Activated CD4-positive, alpha-beta T cell treated with anti-CD3 and anti-CD28 coated beads, Interleukin-10, Interleukin-2, amounts not matched to agents 100 ng/mL and 50 ng/mL, durations not matched to agents 16 hours and 8 hours (primary cell): ENCODE measurements around the gene BAIAP3.
"Not testable (repeated sequence)": the region's sequence is repeated elsewhere in the genome, so short reads cannot be mapped to it uniquely, and the experiment has no call there.

Source experiments
- DNase-seq: peaks from one replicate; pipeline ENCODE4 v3.0.0-alpha.2; 2020

BAIAP3 gene

GRCh38 chr16:1317479-1318267 lies 15.8 kb upstream of the BAIAP3 start:
- no peak for DNase-seq

GRCh38 chr16:1318268-1318545 lies 15.2 kb upstream of the BAIAP3 start:
- DNase-seq = no peak

- no peak for DNase-seq
Measured at GRCh38 chr16:1319041-1319440, 14.4 kb upstream of the BAIAP3 start.

DNA sequence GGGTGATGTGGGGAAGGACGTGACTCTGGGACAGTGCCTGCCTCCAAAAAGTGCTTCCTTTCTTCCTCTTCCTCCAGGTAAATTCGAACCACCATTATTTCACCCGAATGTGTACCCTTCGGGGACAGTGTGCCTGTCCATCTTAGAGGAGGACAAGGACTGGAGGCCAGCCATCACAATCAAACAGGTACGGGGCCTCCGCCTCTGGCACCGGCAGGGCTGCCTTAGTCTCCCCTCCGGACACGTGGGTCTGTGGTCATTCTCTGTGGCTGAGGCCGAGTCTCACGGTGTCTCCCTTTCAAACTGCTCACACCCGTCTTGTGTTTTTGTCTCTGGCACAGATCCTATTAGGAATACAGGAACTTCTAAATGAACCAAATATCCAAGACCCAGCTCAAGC lies 13.3 kb upstream of the BAIAP3 start:
- no peak for DNase-seq

DNA sequence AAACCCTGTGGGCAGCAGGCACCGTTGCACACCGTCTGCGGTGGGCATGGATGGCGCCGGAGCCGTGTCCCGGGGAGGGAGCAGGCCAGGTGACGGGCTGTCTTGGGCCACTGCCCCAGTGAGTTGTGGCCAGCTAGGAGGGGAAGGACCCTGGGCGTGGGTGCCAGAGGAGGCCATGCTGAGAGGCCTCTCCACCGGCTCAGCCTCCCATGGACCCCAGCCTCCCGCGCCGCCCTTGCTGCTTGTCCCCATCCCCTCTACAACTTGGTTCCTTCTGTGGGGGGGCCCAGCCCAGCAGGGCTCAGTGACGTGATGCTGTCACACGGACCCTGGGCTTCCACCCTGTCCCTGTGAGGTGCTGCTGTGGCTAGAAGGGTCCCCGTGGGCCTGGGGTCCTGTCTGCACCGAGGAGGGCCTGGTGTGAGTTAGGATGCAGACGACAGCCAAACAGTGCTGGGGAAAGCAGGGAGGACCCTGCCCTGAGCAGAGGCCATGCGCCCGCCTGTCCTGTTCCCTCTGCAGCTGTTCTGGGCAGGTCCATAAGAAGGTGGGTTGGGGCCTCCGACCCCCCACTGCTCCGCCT lies 12.7 kb upstream of the BAIAP3 start:
- no peak for DNase-seq

DNA sequence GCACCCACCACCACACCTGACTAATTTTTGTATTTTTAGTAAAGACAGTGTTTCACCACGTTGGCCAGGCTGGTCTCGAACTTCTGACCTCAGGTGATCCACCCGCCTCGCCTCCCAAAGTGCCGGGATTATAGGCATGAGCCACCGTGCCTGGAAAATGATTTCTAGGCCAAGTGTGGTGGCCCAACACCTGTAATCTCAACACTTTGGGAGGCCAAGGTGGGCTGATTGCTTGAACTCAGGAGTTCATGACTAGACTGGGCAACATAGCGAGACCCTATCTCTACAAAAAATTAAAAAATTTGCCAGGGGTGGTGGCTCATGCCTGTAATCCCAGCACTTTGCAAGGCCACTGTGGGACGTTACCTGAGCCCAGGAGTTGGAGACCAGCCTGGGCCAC lies 11.0 kb upstream of the BAIAP3 start:
- no peak for DNase-seq

DNA sequence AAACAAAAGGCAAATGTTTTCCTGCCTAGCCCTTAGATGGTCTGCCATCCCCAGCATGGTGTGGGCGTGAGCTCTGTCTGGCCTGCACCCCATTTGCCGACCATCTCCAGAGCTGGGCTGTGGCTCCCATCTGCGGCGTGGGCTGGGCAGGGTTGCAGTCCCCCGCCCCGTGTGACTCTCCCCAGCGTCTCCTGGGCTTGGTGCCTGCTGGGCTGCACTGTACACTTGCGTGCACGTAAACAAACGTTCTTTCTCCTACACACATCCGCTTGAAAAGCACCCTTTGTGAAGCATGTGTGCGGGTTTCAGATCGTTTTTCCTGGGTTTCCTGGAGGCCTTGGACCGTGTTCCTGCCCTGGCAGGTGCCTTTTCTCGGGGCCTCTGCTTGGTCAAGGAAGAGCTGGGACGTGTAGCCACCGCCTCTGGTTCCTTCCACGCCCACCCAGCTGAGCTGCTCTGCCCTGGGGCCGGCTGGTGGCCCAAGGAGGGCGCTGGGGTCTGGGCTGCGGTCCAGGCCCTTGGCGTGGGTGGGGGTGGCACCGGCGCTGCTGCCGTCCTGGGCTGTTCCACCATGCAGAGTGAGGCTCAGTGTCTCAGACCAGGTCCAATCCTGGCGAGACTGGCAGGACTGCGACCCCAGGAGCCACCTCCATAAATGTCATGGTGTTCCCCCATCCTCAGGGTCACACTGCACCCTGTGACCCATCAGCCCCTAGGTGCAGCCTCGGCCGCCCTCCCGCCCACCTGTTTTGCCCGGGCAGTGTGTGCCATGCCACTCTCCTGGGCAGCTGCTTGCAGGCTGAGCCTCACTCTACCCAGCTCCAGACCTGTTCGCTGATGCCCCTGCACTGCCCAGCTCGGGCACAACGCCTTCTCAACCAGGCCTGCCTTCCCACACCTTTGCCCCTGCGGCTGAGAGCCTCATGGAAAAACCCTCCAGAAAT lies 9.9 kb upstream of the BAIAP3 start:
- no peak for DNase-seq

DNA sequence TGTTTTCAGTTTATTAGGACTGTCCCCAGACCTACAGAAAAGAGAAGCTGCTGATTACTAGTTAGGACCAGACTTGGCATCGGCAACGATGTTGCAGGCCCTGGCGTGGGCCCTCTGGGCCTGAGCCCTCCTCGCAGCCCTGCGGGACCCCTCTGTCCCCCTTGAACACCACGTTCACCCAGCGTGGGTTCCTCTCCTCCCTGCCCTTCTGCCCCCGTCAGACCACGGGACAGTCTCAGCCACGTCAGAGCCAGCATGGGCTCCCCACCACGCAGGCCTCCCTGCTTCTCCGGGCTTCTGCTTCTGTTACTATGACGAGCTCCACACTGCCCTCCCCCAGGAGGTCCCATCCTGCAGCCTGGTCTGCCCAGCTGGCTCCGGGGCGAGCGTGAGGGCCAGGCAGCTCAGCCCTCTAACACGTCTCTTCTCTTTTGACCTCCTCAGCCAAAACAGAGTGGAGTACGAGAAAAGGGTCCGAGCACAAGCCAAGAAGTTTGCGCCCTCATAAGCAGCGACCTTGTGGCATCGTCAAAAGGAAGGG lies 9.1 kb upstream of the BAIAP3 start:
- no peak for DNase-seq

GRCh38 chr16:1325261-1325660 lies 8.2 kb upstream of the BAIAP3 start:
- DNase-seq = no peak

DNA sequence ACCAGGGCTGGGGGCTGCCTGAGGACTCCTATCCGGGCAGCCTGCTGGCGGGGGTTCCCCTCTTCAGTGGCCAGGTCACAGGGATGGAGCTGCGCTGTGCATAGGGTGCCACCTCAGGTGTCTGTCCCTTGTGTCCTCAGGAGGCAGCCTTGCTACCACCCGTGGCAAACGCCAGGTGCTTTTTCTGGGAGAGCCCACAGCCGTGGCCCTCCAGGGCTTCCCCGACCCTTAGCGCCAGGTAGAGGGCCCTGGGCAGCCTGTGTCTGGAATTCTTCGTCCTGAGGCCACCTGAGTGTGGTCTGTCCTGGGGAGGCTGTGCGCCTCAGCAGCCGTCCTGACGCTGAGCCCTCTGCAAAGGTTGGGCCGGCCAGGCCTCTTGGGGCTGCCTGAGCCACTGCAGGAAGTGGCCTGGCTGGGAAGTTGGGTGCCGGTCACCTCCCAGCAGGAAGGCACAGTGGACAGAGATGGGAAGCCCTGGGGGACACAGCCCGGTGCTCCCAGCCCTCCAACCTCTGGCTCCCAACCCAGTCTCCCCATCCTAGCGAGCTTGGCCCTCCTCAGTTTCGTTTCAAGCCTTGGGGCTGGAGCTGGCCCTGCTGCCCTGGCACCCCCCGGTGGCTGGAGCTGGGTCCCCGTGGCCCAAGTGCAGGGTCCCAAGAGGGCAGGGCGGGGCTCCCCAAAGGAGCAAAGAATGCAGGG lies 7.6 kb upstream of the BAIAP3 start:
- no peak for DNase-seq

GRCh38 chr16:1326391-1326790 lies 7.1 kb upstream of the BAIAP3 start:
- DNase-seq = no peak

DNA sequence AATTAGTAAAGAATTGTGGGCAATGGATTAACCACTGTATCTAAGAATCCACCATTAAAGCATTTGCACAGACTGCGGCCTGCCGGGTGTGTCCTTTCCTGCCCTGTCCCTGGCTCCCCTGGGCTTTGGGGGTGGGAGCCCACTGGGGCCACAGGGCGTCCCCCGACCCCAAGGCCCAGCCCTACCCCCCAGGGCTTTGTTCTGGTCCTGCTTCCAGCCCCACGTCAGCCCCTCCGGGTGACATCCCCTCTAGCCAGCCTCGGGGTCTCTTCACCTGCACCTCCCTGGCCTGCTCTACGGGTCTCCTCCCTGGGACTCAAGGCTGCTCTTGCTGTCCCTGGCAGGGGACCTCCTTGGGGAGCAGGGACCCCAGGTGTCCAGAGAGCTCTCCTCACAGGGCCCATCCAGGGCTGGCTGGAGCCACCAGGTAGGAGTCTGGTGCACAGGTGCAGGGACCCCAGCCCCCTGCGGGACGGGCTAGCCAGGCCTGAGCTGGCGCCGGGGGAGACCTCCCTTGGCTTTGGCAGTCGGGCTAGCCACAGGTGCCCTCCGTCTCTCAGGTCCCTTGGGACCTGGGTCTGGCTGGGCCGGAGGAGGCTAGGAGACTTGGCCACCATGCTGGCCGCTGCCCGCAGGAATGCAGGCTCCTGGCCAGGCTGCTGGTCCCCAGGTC lies 6.4 kb upstream of the BAIAP3 start:
- DNase-seq = no peak

DNA sequence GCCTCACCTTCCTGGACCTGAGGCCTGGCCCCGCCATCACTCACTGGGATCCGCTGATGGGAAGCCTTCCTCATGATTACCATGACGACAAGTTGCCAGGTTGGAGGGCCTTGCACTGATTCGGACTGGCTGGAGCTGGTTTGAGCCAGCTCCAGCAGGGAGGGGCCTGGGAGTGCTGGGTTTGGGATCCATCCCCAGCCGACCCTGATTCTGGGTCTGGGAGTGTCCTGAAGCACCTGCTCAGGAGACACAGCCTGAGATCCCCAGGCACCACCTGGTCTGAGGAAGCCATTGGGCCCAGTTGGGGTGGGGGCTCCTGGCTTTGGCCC lies 5.9 kb upstream of the BAIAP3 start:
- DNase-seq = no peak

DNA sequence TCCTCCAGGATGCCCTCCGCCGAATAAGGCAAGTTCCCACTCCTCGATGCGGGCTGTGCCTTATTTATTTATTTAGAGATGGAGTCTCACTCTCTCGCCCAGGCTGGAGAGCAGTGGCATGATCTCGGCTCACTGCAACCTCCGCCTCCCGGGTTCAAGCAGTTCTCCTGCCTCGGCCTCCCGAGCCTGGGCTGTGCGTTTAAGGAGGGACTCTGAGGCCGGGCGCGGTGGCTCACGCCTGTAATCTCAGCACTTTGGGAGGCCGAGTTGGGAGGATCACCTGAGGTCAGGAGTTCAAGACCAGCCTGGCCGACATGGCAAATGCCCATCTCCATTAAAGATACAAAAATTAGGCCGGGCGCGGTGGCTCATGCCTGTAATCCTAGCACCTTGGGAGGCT lies 5.3 kb upstream of the BAIAP3 start:
- DNase-seq = not testable (repeated sequence)

GRCh38 chr16:1328961-1329360 lies 4.5 kb upstream of the BAIAP3 start:
- DNase-seq = not testable (repeated sequence)

DNA sequence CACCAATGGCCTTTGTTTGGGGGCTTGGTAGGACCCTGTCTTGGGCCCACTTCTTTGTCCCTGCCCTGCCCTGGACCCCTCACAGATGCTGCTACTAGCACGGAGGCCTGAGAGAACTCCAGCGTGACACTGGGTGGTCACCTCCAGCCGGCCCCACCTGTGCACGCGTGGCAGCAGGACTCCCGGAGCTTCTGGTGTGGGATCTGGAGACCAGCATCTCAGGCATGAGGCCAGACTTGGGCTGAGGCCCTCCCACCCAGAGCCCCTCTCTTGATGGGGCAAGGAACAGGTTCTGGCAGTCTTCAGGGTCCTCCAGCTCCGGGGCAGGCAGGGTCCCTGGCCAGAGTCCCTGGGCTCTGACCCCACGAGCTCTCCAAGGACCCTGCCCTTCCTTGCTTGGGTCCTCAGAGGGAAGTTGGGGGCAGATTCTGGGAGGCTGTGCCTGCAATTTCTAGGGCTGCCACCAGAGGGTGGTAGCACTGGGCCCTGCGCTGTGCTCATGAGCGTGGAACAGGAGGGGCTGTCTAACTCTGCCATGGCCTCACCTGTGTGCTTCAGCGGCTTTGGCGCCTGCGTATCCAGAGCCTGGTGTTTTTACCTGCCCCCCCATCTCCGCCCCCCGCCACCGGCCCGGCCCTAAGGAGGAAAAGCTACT lies 3.1 kb upstream of the BAIAP3 start:
- DNase-seq = peak; percentile 33

GRCh38 chr16:1330931-1331711 lies 2.3 kb upstream of the BAIAP3 start:
- DNase-seq = no peak

DNA sequence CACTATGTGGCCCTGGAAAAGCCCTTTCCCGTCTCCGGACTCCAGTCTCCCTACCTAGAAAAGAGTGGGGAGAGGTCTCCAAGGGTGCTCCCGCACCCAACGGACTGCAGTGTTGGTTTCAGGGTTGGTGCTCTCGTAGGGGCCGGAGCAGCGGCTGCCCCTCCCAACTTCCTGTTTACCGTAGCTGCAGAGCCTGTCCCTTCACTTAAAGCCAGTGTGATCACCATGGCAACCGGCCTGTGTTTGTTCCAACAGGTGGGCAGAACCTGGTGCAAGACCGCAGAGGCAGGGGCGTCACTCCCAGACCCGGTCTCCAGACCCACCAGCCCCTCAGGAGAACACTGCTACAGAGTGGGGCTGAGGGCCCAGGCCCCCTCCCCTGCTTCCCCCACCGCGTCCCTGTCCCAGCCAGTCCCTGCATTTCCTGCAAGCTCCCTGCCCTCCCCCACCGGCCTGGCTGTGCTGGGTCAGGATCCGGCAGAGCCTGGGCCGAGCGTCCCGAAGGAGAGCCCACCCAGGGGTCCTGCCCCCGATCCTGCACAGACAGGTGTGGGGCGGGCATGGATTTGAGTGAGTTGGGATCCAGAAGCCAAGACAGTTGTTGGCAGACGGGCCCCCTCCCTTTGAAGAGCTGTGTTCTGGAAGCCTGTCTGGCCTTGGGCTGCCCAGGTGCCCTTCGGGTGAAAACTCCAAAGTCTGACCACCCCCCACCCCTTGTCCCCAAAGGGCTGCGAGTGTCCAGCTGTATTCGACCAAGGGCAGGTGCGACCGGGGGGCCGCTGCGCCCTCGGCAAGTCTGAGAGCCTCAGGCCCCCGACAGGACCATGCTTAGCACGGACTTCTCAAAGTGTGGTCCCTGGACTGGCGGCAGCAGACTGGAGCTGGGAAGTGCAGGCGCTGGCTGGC lies 1.5 kb upstream of the BAIAP3 start:
- DNase-seq = peak; percentile 36

- DNase-seq = no peak
Measured at GRCh38 chr16:1332618-1333148, 762 bp upstream of the BAIAP3 start.
